A549 (cell line): ENCODE results near the gene SYTL2. TPM values are rescaled to one million over a fixed set of nuclear protein-coding genes. Genes with fewer than 3 reads are reported as not detected.

Experiments
- ATAC-seq, 2 experiments: fragments of 200-7000 bp in 1 of 2; fragments of >200 bp in 1 of 2; cut with Nextera tagmentation in 1 of 2; cut with Tn5 transposase in 1 of 2; 3 replicates each; pipeline versions ENCODE4 v1.8.0 to v1.9.1; 2018 to 2020; ENCODE audit warnings: mild to moderate bottlenecking in 1 of 2, moderate library complexity in 1 of 2
- CTCF ChIA-PET: fragments of 300-600 bp; sonication (Branson Sonifier 250); formaldehyde crosslinking; extraction: SDS; loops from one replicate; lab custom pipeline; 2021; ENCODE audit warnings: antibody characterized with exemption, inconsistent platforms; lab: Yijun Ruan, JAX
- POLR2A ChIA-PET: fragments of 350-600 bp; formaldehyde crosslinking; extraction: SDS; loops from one replicate; lab custom pipeline; 2021; ENCODE audit warnings: antibody characterized with exemption, inconsistent platforms; lab: Yijun Ruan, JAX
- DNase-seq, 2 experiments: peaks; one replicate each; pipeline versions ENCODE4 v3.0.0 to v3.0.0-alpha.2; 2011 to 2016; ENCODE audit warnings: low read depth in 1 of 2, low spot score in 1 of 2
- FAIRE-seq: peaks from 2 replicates; lab custom pipeline; 2011; peaks lifted over from hg19 to GRCh38; lab: Jason Lieb, UNC
- H3K27ac ChIP-seq, 2 experiments: fragments of >200 bp; sonication (Bioruptor Twin); formaldehyde crosslinking; 3 replicates each; pipeline ENCODE4 v1.5.1; 2016 to 2017
- H3K4me1 ChIP-seq: fragments of >200 bp; sonication (Bioruptor Twin); formaldehyde crosslinking; 3 replicates; pipeline ENCODE4 v1.6.1; 2016
- H3K4me2 ChIP-seq: fragments of >200 bp; sonication (Bioruptor Twin); formaldehyde crosslinking; 3 replicates; pipeline ENCODE4 v1.6.1; 2016
- H3K4me3 ChIP-seq: fragments of >200 bp; sonication (Bioruptor Twin); formaldehyde crosslinking; 3 replicates; pipeline ENCODE4 v1.5.1; 2016
- H3K9me3 ChIP-seq: fragments of >200 bp; sonication (Bioruptor Twin); formaldehyde crosslinking; 3 replicates; pipeline ENCODE4 v1.6.1; 2016
- BHLHE40 ChIP-seq: IDR thresholded peaks from 2 replicates; pipeline ENCODE4 v1.6.1; 2012; ENCODE audit warnings: low read depth, low read length, inconsistent platforms
- CBX8 ChIP-seq: fragments of 200-600 bp; sonication (generic); IDR thresholded peaks from 2 replicates; pipeline ENCODE4 v1.6.1; 2016
- CHD2 ChIP-seq: fragments of 150-350 bp; IDR thresholded peaks from 2 replicates; pipeline ENCODE4 v1.6.1; 2014; ENCODE audit warnings: low read length; ENCODE audit not compliant: partially characterized antibody
- CHD4 ChIP-seq: fragments of 200-600 bp; sonication (generic); IDR thresholded peaks from 2 replicates; pipeline ENCODE4 v1.6.1; 2016; ENCODE audit warnings: antibody characterized with exemption, mild to moderate bottlenecking, borderline replicate concordance
- EP300 ChIP-seq, 2 experiments: fragments of >200 bp; sonication (Bioruptor Twin); formaldehyde crosslinking; IDR thresholded peaks; 2 replicates in 1 of 2; 3 replicates in 1 of 2; pipeline ENCODE4 v1.6.1; 2016 to 2017
- FOSL2 ChIP-seq, 2 experiments: fragments of 450-650 bp in 1 of 2; fragments of >200 bp in 1 of 2; sonication (Bioruptor Twin) in 1 of 2; formaldehyde crosslinking; IDR thresholded peaks; 2 replicates each; pipeline versions ENCODE4 v1.5.0 to v1.6.1; 2016 to 2020; ENCODE audit warnings: mild to moderate bottlenecking in 1 of 2, moderate library complexity in 1 of 2
- FOXS1 ChIP-seq: fragments of 250-450 bp; sonication (Bioruptor Pico); IDR thresholded peaks from 2 replicates; pipeline ENCODE4 v1.5.0; 2020; ENCODE audit warnings: mild to moderate bottlenecking, moderate library complexity
- HOXB13 ChIP-seq: fragments of 250-450 bp; sonication (Bioruptor Pico); IDR thresholded peaks from 2 replicates; pipeline ENCODE4 v1.5.0; 2020; ENCODE audit warnings: low read depth, mild to moderate bottlenecking, moderate library complexity
- HOXB5 ChIP-seq: fragments of 250-450 bp; sonication (Bioruptor Pico); IDR thresholded peaks from 2 replicates; pipeline ENCODE4 v1.5.0; 2020; ENCODE audit warnings: mild to moderate bottlenecking, moderate library complexity
- JUN ChIP-seq, 2 experiments: fragments of >200 bp; sonication (Bioruptor Twin); formaldehyde crosslinking; IDR thresholded peaks; 2 replicates in 1 of 2; 3 replicates in 1 of 2; pipeline ENCODE4 v1.6.1; 2016 to 2017
- MAZ ChIP-seq: fragments of 150-350 bp; IDR thresholded peaks from 2 replicates; pipeline ENCODE4 v1.6.1; 2014; ENCODE audit warnings: antibody characterized with exemption, low read depth, low read length, borderline replicate concordance
- NFE2L2 ChIP-seq: fragments of 150-350 bp; conservative IDR thresholded peaks from 2 replicates; pipeline ENCODE4 v1.6.1; 2014; ENCODE audit warnings: low read length
- NPAS2 ChIP-seq: fragments of 250-450 bp; sonication (Bioruptor Pico); IDR thresholded peaks from 2 replicates; pipeline ENCODE4 v1.8.0; 2022; ENCODE audit warnings: mild to moderate bottlenecking, moderate library complexity, borderline replicate concordance
- TFCP2L1 ChIP-seq: fragments of 250-450 bp; sonication (Bioruptor Pico); IDR thresholded peaks from 2 replicates; pipeline ENCODE4 v1.5.0; 2021; ENCODE audit warnings: mild to moderate bottlenecking
- WGBS: methylation state at CpG from one replicate; pipeline ENCODE4 v1.1.6; 2017; ENCODE audit errors: missing lambda C conversion rate; 5-methylcytosine and 5-hydroxymethylcytosine counted together
- polyA plus RNA-seq, 4 experiments: library from polyadenylated mRNA; depleted of rRNA in 3 of 4; stranded (reverse); fragments of >200 nt; fragmentation: RNase III in 1 of 4; extraction: RNeasy Plus Mini Kit Qiagen cat#74134 plus additional on column Dnase treatment in 1 of 4; gene quantifications; 2 replicates in 3 of 4; 3 replicates in 1 of 4; pipeline ENCODE4 v1.2.3, GENCODE V29; 2011 to 2017
- TF ChIP-seq, protein P1 (sequence below): fragments of 250-450 bp; sonication (Bioruptor Pico); IDR thresholded peaks from 2 replicates; pipeline ENCODE4 v1.5.0; 2020; ENCODE audit warnings: low read depth, mild to moderate bottlenecking, moderate library complexity
- TF ChIP-seq, protein P2 (sequence below): fragments of >200 bp; sonication (Bioruptor Twin); formaldehyde crosslinking; IDR thresholded peaks from 3 replicates; pipeline ENCODE4 v1.6.1; 2016
- TF ChIP-seq, protein P3 (sequence below): IDR thresholded peaks from 2 replicates; pipeline ENCODE4 v1.6.1; 2012; ENCODE audit warnings: low read depth, borderline replicate concordance
- TF ChIP-seq, protein P4 (sequence below): fragments of >200 bp; sonication (Bioruptor Twin); formaldehyde crosslinking; IDR thresholded peaks from 2 replicates; pipeline ENCODE4 v1.6.1; 2016
- TF ChIP-seq, protein P5 (sequence below): fragments of 150-350 bp; IDR thresholded peaks from 2 replicates; pipeline ENCODE4 v1.6.1; 2014; ENCODE audit warnings: low read depth, mild to moderate bottlenecking, low read length

Gene SYTL2
- polyA plus RNA-seq, 2 of the 4 experiments (the other 2 are of a cell fraction): 11.6 to 34.2 TPM

DNA sequence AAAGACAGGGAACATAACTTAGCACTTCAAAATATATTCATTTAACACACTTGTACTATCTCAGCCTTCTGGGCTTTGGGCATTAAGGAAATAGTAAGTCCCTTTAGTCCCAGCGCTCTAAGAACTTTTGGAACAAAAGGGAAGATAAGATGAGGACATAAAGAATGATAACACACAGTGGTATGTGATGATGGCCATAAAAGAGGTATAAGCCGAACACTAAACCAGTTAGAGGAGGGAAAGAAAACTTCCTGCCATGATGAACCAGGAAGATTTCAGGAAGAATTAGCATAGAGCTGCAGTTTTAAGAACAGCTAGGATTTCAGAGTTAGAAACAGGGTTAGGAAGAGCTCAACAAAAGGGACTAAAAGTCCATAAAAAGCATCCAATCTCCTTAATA is 11.8 kb downstream of the SYTL2 start:
- Histone ChIP-seq H3K27ac (0 out of 6 replicates have a peak overlapping the region, but pooled peaks of 1 of the 2 experiments have one; percentile 20), H3K4me1 (peaks cover 40% of the 10 kb centered on the region), H3K4me3 (no peak overlapping the region), H3K9me3 (no peaks in the 10 kb centered on the region), H3K4me2 (no peak overlapping the region)
- WGBS: 90% methylated on average over 2 of the region's 2 CpGs
- CTCF ChIA-PET: interaction anchor here (1.2 to 2.0 kb wide), 2 partner anchors 11 to 40 kb away, joined by 5 to 10 read pairs; no protein-coding TSS in a partner anchor
- FAIRE-seq: no peak
- no peak for DNase-seq
- POLR2A ChIA-PET: interaction anchor here (1.4 kb wide), 1 partner anchor 11 kb away, joined by 7 read pairs; no protein-coding TSS in a partner anchor
- no peak for TF ChIP-seq NPAS2 (CRISPR knock-in tag)
- no peak for ATAC-seq

DNA sequence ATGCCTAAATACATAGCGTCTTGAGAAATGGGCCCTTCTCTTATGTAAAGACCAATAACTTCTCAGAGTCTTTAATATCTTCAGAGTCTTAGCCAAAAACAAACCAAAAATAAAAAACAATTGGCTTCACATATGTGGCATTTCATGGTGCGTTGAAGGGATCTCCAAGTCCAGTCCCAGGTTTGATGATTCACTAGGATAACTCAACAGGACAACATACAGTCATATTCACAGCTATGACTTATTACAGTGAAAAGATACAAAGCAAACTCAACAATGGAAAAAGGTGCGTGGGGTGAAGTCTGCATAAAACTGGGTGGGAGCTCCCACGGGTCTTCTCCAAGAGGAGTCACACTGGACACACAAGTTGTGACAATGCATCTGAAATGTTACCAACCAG is 12.6 kb downstream of the SYTL2 start:
- WGBS: 45% methylated on average over 4 of the region's 4 CpGs
- H3K27ac ChIP-seq: no peak overlapping the region
- no peak overlapping the region for H3K4me3 ChIP-seq
- ATAC-seq (no peak), FAIRE-seq (no peak), DNase-seq (no peak)
- POLR2A ChIA-PET: interaction anchor here (1.4 kb wide), 1 partner anchor 11 kb away, joined by 7 read pairs; no protein-coding TSS in a partner anchor
- no peaks in the 10 kb centered on the region for H3K9me3 ChIP-seq
- TF ChIP-seq, protein P1, sequence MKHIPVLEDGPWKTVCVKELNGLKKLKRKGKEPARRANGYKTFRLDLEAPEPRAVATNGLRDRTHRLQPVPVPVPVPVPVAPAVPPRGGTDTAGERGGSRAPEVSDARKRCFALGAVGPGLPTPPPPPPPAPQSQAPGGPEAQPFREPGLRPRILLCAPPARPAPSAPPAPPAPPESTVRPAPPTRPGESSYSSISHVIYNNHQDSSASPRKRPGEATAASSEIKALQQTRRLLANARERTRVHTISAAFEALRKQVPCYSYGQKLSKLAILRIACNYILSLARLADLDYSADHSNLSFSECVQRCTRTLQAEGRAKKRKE (CRISPR knock-in tag): no peak
- TF ChIP-seq HOXB5 (CRISPR knock-in tag) (no peak), JUN (IDR thresholded peaks at IDR 0.05) (no peak), HOXB13 (CRISPR knock-in tag) (no peak), CBX8 (no peak), NPAS2 (CRISPR knock-in tag) (no peak), EP300 (IDR thresholded peaks at IDR 0.05) (no peak), CHD2 (no peak), BHLHE40 (no peak)
- TF ChIP-seq, protein P2, sequence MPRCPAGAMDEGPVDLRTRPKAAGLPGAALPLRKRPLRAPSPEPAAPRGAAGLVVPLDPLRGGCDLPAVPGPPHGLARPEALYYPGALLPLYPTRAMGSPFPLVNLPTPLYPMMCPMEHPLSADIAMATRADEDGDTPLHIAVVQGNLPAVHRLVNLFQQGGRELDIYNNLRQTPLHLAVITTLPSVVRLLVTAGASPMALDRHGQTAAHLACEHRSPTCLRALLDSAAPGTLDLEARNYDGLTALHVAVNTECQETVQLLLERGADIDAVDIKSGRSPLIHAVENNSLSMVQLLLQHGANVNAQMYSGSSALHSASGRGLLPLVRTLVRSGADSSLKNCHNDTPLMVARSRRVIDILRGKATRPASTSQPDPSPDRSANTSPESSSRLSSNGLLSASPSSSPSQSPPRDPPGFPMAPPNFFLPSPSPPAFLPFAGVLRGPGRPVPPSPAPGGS: no peak
- TF ChIP-seq, protein P3, sequence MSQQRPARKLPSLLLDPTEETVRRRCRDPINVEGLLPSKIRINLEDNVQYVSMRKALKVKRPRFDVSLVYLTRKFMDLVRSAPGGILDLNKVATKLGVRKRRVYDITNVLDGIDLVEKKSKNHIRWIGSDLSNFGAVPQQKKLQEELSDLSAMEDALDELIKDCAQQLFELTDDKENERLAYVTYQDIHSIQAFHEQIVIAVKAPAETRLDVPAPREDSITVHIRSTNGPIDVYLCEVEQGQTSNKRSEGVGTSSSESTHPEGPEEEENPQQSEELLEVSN: no peak
- peaks cover 41% of the 10 kb centered on the region for H3K4me1 ChIP-seq
- H3K4me2 ChIP-seq: 0 out of 3 replicates have a peak overlapping the region, but pooled peaks have one; percentile 16
- CTCF ChIA-PET: interaction anchor here (0.7 to 3.6 kb wide), 5 partner anchors 8 to 157 kb away, joined by 3 to 13 read pairs (median 5); no protein-coding TSS in a partner anchor

DNA sequence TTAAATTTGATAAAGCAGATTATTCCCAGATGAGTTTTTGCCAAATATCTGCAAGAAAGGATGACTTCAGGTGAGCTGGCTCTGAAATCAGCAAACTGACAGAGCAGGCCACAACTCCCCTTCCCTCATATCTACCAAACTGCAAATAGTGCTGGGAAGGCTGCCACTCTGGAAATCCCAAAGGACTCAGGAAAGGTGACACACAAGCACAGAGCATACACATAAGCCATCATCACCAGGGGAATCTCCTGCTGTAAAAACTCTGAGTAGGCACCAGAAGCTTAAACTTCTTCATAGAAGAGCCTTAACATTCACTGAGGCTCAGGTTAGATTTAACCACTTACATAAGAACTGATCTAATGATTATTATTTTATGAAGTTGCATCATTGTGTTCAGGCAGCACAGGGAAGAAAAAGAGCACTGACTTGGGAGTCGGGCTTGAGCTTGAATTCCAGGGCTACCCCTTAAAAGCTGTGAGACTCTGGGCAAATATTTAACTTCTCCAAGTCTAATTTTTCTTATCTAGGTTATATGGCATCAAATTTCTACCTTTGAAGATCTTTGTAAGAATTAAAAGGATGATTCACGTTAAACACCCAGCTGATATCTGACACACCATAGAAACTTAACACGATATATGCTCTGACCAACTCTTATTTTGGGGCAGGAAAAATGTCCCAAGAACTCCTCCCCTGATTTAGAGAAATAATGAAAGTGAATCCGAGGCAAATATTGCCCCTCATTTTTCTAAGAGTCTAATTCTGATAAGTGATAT is 15.0 kb downstream of the SYTL2 start:
- H3K4me1 ChIP-seq: peaks cover 50% of the 10 kb centered on the region
- 11% methylated on average over 4 of the region's 4 CpGs for WGBS
- ChIA-PET POLR2A (interaction anchor here (0.7 kb wide), 1 partner anchor 9 kb away, joined by 3 read pairs; no protein-coding TSS in a partner anchor), CTCF (interaction anchor here (1.0 to 3.6 kb wide), 6 partner anchors 11 to 50 kb away, joined by 3 to 13 read pairs (median 6); no protein-coding TSS in a partner anchor)
- DNase-seq (no peak), FAIRE-seq (no peak), ATAC-seq (peak; percentile 48 to 67; a peak in 3 of 6 replicates)
- no peak for TF ChIP-seq FOSL2 (IDR thresholded peaks at IDR 0.05)
- TF ChIP-seq FOSL2 (CRISPR knock-in tag; IDR thresholded peaks at IDR 0.05): no peak
- no peak for TF ChIP-seq FOXS1
- no peak for TF ChIP-seq BHLHE40
- TF ChIP-seq, protein P4, sequence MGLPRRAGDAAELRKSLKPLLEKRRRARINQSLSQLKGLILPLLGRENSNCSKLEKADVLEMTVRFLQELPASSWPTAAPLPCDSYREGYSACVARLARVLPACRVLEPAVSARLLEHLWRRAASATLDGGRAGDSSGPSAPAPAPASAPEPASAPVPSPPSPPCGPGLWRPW: no peak
- TF ChIP-seq, protein P5, sequence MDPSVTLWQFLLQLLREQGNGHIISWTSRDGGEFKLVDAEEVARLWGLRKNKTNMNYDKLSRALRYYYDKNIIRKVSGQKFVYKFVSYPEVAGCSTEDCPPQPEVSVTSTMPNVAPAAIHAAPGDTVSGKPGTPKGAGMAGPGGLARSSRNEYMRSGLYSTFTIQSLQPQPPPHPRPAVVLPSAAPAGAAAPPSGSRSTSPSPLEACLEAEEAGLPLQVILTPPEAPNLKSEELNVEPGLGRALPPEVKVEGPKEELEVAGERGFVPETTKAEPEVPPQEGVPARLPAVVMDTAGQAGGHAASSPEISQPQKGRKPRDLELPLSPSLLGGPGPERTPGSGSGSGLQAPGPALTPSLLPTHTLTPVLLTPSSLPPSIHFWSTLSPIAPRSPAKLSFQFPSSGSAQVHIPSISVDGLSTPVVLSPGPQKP: no peak
- no peak for TF ChIP-seq NFE2L2
- no peak for TF ChIP-seq CHD4
- no peak for TF ChIP-seq MAZ
- no peak for TF ChIP-seq TFCP2L1 (CRISPR knock-in tag)
- TF ChIP-seq, protein P1 (CRISPR knock-in tag): no peak
- no peaks in the 10 kb centered on the region for H3K9me3 ChIP-seq
- H3K27ac ChIP-seq: peak overlapping the region; percentile 50 to 78
- H3K4me3 ChIP-seq: no peak overlapping the region
- H3K4me2 ChIP-seq: peak overlapping the region; percentile 71
